COLO668 (cell line): ENCODE data around the gene NEK3.
A peak's percentile ranks its signal among the peaks of the same experiment; 100 is the strongest.
"Not testable (repeated sequence)": the region's sequence is repeated elsewhere in the genome, so short reads cannot be mapped to it uniquely, and the experiment has no call there.

Experiments used
- DNase-seq: peaks from one replicate; lab custom pipeline; 2025; ENCODE audit not compliant: unreplicated experiment; lab: John Stamatoyannopoulos, UW

The NEK3 gene, protein sequence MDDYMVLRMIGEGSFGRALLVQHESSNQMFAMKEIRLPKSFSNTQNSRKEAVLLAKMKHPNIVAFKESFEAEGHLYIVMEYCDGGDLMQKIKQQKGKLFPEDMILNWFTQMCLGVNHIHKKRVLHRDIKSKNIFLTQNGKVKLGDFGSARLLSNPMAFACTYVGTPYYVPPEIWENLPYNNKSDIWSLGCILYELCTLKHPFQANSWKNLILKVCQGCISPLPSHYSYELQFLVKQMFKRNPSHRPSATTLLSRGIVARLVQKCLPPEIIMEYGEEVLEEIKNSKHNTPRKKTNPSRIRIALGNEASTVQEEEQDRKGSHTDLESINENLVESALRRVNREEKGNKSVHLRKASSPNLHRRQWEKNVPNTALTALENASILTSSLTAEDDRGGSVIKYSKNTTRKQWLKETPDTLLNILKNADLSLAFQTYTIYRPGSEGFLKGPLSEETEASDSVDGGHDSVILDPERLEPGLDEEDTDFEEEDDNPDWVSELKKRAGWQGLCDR

DNA sequence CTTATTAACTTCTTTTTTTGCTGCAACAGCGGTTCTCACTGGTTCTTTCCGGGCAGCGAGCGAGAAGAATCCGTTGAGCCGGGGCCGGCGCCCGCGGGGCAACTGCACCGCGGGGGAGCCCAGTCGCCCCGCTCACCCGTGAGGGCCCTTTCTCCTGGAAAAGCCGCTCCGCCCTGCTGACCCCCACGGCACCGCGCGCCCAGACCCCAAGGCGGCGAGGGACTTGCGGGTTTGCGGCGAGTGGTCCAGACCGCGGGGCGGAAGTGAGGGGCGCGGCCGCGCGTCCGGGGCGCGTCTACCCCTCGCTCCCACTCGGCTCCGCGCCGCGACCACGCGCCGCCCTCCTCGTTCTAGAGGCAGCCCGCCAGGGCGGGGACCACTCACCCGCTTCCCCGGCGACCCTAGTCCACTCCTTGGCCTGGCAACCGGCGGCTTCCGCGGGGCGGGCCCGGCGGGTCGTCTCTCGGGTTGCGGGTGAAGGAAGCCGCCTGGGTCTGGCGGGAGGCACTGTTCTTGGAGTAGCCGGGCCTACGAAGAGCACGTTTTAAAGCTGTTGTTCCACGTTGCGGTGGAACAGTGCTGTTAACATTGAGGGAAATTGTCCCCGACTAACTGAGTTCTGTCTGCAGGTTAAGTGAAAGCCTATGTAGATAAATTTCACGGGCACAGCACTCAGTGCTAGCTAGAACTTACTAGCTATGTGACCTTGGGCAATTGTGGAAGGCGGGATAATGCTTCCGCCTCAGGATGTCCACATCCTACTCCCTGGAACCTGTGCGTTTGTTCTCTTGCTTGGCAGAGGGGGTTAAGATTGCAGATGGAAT is at the start of gene NEK3:
Gene NEK3, minus strand, starts transcription at position 439 of the 824 bp plus-strand sequence. CDS start 3,406 bp downstream, outside the sequence.
- peak; percentile 86 for DNase-seq

DNA sequence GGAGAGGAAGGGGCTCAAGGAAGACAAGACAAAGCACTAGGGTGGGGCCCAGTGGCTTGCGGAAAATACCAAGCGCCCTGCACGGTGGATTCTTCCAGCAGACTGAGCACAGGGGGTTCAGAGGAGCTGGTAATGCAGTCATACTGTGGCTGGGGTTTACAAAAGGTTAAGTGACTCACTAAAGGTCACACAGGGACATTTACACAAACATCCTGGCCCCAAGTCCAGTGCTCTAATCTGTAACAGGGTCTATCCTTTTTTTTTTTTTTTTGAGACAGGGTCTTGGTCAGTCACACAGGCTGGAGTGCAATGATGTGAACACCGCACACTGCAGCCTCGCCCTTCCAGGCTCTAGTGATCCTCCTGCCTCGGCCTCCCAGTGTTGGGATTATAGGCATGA is 49.0 kb upstream of the NEK3 start:
- DNase-seq, result not testable (repeated sequence)

DNA sequence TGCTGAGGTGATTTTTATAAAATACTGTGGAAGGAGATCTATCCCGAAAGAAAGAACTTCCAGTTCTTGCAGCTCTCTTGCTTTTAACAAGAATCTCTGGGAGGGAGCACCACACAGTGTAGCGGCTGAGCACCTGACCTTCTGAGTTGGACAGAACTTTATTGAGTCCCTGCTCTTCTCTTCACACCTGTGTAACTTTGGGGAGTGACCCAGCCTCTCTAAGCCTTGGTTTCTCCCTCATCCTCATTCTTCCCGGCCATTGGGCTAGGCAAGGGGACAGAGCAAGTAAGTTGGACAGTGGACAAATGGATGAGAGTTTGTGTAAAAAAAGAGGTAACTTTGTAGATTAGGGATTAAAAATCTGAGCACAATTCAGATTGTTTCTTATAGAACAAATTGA is 48.5 kb upstream of the NEK3 start:
- not testable (repeated sequence) for DNase-seq

DNA sequence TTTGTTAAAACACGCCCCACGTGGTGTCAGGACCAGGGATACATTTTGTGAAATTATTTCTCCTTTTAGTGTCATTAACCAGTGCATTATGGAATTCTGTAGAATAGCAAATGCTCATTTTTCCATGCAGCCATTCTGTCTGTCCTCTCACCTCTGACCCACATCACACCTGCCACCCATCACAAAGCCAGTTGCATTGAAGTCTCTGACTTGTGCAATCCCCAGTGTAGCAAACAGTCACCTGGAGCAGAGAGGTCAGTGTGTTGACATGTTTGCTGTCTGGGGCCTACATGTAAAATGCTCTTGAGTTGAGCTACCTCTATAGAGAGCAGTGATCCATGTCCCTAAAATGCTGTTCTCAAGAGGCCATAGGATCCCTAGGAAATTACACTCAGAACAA is 47.9 kb upstream of the NEK3 start:
- not testable (repeated sequence) for DNase-seq

DNA sequence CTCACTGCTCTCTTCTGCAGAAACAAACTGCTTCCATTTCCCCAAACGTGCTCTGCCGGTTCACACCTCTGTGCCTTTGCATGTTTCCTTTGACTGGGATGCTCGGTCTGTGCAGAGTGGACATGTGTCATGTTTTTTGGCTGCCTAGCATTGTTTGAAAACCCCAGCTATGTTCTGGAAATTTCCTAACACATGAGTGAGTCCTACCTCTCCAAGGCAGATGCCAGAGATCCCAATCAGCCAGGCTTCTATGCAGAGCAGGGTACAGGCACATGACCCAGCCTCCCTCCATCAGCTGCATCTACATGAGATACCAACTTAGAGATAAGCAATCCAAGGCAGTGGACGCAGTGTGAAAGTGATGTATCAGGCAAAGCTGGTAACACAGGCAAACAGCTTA is 45.1 kb upstream of the NEK3 start:
- not testable (repeated sequence) for DNase-seq

DNA sequence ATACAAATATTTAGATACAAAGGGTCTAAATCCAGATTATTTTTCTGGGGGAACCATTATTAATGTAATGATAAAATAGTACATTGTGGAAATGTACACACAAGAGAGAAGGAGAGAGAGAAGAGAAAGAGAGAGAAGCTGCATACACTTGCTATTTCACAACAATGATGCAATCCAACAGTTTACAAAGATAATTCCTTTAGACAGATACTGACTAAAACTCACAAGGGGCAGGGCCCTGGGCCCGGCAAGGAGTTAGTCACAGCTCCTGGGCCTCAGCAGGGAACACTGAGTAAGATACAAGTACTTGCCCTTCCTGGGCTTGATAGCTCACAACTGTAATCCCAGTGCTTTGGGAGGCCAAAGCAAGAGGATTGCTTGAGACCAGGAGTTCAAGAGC is 44.5 kb upstream of the NEK3 start:
- DNase-seq, result not testable (repeated sequence)

DNA sequence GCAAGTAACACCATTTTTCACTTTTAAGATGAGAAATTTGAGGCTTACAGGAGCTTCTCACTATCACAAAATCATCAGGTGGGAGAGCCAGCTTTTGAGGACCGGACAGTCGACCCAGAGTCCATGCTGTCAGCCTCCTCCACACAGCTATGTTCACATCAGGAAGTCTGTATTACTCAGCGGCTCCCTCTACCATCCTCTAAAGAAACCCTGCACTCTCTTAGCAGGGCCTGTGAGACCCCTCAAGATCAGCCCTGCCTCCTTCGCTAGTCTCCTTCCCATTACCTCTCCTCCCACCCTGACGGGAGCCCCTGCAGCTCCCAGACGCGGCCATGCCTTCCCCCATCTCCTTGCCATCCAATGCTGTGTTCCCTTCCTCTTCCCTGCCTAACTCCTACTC is 43.1 kb upstream of the NEK3 start:
- not testable (repeated sequence) for DNase-seq

DNA sequence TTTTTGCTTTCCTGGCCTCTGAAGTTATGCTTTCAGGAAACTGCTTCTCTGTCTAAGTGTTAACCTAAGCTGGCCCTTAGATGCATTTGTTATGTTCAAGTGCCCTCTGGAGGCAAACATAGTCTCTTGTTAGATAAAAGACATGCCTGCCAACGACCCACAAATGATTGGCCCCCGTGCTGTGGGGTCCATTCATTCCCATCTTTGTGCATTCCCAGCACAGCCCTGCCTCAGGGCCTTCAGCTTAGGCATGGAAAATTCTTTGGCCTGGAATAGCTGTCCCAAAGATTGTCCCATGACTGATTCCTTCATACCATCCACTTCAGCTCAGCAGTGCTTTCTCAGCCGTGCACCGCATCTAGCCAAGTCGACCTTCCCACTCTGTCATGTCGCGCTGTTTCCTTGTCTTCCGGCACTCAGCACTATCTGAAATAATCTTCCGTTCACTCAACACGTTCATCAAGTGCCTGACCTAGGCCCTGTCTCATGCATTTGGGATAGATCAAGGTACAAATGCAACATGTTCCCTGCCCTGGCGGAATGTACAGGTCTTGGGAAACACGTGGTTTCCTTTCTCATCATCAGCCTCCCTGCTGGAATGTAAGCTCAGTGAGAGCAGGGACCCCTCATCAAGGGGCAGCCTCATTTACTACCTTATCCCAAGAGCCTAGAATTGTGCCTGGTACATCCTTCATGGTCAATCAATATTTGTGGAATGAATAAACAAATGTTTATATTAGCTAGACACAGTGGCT is 42.2 kb upstream of the NEK3 start:
- DNase-seq, result peak; percentile 28

DNA sequence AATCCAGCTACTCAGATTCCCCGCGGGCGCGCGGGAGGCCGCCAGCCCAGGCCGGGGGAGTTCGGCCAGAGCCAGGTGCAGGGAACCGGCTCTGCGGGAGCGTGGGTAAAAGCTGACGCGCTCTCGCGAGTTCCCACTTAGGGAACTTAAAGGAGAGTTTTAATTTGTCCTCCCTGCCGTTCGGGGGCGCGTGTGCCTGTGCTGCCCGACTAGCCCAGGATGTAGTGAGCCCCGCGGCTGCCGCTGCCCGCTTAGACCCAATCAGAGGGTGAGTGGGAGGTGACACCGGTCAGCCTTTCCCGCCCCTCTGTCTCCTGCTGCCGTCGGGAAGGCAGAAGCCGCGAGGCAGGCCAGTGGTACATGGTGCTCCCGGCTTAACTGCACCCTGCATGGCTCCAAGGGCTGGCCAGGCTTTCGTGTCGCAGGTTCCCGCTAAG is 36.0 kb upstream of the NEK3 start:
- no peak for DNase-seq

DNA sequence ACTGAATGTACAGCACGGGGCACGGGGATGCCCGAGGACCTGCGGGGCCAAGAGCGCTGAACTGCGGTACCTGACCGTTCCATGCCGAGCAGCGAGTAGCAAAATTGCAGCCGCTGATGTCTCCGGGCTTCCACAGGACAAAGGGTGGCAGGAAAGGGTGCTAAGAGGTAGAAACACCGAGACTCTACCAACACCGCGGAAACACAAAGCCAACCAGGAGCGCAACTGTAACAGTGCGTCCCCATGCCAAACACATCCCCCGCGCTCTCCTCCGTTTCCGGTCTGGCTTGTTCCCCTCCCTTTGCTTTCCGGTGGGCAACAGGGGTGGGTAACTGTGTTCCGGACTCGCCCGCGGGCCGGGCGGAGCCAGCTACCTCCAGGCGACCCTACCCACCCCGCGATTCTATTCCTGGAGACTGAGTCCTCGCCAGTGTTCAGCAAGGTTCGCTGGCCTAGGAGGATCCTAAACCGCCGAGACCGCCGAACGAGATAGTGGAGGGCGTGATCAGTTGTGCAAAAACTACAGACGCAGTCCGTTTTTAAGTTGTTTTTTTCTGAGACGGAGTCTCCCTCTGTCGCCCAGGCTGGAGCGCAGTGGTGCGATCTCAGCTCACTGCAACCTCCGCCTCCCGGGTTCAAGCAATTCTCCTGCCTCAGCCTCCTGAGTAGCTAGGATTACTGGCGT is 34.9 kb upstream of the NEK3 start:
- DNase-seq, result peak; percentile 93

DNA sequence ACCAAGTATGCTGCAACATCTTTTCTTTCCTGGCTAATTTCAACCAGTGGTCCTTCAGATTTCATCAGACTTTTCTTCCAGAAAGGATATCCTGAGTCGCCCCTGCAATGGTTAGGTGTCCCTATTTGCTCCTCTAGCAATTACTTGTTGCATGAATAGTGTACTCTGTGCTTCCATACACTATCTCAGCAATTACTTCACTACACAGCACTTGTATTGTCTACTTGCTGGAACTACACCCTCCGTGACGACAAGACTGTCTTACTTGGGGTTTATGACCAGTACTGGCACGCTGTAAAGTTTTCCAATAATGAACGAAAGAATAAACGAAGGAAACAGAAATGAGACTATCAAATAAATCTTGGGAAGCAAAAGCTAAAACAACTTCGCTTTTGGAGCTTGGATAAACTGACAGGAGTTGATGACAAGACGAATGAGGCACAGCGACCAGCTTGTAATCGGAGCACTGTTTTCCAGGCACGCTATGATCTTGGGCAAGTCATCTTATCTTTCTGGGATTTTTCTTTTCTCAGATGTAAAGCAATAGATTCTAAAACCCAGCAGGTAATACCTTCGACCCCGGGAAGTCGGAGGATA is 34.3 kb upstream of the NEK3 start:
- DNase-seq, result not testable (repeated sequence)

DNA sequence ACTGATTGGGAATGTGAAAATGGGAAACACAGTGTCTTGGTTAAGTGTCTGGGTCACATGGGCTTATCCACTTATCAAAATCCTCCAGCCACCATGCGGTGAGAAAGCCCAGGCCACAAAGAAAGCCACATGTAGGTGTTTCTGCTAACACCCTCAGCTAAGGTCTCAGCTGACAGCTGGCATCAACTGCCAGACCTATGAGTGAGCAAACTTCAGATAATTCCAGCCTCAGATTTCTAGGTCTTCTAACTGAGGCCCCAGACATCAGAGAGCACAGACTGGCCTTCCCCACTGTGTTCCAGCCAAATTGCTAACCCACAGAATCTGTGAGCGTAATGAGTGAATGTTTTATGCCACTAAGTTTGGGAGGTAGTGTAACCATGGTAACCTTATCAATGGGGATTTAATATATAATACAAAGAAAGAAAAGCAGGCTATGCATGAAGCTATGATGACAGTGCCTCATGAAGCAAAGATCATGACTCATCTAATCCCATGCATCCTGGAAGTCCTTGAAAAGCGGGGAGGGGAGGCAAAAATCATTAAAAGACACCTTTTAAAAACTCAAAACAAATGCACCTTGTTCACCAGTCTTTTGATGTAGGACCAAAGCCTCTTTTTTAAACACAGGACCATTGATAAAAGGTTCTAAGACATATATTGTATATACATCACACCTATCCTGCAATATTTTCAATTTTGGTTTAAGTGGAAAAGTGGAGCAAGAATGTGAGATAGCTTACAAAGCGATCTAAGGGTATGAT is 28.2 kb upstream of the NEK3 start:
- DNase-seq, result not testable (repeated sequence)

DNA sequence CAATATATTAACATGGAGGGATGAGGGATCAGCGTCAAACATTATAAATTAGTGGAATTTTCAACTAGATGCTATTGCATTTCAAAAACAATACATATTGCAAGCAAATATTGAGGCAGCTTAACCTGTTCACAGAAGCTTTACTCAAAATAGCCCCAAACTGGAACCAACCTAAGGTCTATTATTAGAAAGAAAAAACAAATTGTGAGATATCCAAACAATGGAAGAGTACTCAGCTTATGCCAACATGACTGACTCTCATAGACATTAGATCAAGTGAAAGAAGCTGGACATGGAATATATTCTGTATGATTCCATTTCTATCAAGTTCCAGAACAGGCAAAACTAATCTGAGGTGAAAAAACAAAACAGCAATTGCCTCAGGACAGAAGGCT is 27.6 kb upstream of the NEK3 start:
- DNase-seq, result no peak

DNA sequence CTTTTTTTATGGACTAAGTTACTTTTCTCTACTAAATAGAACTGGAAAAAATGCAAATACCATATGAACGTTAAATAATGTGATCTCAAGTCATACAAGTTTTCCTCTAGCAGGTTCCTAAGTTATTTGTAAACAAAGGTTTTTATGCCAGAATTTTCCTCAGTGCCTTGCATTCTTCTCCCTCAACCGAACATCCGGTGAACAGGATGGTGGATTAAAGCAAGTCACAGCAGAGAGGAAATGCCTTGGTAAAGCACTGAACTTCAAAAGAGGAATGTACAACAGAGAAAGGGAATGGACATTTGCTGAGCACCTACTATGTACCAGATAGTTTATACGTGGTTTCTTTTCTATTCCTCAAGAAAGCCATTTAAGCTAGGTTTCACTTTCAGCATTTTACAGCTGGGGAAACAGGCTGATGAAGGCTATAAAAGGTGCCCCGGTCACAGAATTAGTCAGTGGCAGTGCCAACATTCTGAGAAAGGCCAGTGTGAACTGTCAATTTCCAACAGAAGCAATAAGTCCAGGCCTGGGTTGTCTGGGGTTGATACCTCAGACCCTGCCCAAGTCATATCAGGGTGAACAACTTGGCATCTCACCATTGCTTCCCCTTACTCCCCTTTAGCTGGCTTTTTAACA is 22.0 kb upstream of the NEK3 start:
- not testable (repeated sequence) for DNase-seq

DNA sequence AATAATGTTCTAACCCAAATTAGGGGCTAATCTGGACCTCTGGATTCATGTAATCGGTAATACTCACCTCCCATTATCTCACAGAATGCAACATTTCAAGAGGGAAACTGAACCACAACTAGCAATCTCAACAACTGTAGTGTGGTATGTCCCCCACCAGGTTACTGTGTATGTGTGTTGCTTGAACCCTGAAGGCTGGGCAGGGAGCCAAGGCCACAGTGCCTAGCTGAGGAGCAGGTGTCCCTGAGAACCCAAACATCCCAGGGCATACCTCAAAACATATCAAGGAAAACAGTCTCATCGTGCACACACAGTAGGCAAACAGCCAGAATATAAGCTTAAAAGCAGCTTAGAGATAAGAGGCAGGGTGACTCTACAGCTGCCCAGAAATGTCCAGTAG is 20.5 kb upstream of the NEK3 start:
- DNase-seq, result peak; percentile 33

DNA sequence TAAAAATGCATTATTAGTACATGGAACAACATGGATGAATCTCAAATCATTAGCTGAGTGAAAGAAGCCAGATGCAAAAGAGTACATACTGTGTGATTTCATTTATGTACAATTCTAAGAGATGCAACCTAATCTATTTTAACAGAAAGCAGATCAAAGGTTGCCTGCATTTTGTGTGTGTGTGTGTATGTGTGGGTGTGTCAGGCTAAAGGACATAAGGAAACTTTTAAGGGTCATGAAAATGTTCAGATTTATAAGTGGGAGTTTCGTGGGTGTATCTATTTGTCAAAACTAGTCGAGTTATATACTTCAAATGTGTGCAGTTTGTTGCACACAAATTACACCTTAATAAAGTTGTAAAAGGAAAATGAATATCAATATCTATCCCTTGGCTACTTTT is 17.9 kb upstream of the NEK3 start:
- DNase-seq, result no peak

DNA sequence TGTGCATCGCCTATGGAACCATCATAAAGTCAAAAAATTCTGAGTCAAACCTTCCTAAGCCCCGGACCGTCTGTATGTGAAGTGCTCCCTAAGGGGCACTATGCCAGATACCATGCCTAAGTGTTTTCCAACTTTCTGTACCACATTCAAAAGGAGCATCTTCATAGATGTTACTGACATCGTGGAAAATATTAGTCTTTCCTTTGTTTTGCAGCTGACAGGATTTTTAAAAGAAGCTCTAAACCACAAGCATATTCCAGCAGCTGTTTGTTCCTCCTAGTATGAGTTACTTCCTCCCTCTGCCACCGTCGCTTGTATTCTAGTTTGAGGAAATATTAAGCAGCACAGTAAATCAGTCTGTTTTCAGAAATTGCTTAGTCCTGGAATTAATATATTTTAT is 14.6 kb upstream of the NEK3 start:
- not testable (repeated sequence) for DNase-seq

DNA sequence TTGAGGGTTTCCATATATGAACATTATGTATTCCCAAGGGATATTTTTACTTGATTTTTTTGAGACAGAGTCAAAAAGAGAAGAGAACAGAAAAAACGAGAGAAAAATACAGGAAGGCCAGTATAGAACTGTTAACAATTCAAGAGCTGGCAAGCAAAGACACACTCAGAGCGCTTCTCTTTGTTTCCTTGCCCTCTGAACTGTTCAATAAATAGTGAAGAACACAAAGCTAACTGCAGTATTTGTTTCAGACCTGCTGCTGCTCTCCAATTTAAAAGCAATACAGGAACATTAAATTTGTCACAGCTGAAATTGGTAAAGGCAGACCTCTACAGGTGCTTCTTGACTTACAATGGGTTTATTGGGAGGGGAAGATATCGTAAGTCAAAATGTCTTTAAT is 14.0 kb upstream of the NEK3 start:
- DNase-seq, result no peak

DNA sequence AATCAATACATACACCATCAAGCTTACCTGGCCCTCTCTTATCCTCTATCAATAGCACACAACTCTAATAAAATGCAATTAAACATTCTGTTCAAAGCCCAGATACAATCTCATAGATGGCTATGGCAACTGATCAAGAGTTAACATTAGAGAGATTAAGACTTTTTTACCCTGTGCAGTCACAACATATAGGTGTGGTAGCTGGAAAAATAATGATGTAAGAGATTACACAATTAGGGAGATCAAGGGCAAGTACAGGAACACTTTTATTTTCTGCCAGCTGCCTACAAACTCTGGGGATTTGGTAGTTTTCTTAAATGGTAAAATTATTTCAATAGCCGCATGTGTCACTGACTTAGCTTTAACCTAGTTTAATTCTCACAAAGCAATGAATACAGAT is 12.3 kb upstream of the NEK3 start:
- not testable (repeated sequence) for DNase-seq
